ENCODE measurements around the gene HINFP.

DNA sequence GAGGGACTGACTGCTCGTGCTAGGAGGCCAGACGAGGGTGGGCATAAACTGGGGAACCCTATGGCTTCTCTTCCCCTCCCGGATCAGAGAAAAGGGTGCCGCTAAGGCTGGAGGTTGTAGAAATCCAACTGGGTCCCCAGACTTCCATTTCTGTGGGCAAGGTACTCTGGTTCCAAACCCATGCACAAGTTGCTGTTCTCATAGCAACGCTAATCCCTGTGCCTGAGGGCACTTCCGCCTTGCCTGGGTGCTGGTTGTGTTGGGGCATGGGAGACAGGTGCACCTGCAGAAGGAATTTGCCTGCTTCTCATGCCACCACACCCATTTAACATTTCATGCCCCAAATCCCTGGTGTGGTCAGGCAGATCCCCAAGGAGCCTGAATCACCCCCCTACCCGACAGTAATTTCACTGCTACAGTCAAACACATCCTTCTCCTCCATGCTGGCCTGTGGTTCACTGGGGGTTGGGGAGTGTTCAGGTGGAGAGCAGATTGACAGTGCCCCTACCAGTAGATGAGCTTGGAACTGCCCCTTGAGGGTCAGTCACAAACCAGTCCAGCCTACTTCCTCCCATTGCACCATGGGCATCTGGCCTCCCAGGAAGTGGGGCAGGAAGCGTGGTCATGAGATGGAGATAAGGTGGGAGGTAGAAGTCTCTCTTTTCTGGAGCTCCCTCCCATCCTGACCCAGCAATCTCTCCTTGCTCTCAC, 13.1 kb upstream of the HINFP start:
- TF ChIP-seq ZFP30 (CRISPR knock-in tag; IDR thresholded peaks at IDR 0.05) (no peak), ESRRG (CRISPR knock-in tag; IDR thresholded peaks at IDR 0.05) (no peak), BACH2 (CRISPR knock-in tag; IDR thresholded peaks at IDR 0.05; ENCODE audit: borderline replicate concordance) (no peak), ARNTL (CRISPR knock-in tag; IDR thresholded peaks at IDR 0.05; ENCODE audit: borderline replicate concordance, low read depth) (no peak), ZFP3 (CRISPR knock-in tag; IDR thresholded peaks at IDR 0.05) (no peak), ZC3H10 (CRISPR knock-in tag; IDR thresholded peaks at IDR 0.05) (no peak), RARB (CRISPR knock-in tag; IDR thresholded peaks at IDR 0.05) (no peak)
- TF ChIP-seq, protein P1, sequence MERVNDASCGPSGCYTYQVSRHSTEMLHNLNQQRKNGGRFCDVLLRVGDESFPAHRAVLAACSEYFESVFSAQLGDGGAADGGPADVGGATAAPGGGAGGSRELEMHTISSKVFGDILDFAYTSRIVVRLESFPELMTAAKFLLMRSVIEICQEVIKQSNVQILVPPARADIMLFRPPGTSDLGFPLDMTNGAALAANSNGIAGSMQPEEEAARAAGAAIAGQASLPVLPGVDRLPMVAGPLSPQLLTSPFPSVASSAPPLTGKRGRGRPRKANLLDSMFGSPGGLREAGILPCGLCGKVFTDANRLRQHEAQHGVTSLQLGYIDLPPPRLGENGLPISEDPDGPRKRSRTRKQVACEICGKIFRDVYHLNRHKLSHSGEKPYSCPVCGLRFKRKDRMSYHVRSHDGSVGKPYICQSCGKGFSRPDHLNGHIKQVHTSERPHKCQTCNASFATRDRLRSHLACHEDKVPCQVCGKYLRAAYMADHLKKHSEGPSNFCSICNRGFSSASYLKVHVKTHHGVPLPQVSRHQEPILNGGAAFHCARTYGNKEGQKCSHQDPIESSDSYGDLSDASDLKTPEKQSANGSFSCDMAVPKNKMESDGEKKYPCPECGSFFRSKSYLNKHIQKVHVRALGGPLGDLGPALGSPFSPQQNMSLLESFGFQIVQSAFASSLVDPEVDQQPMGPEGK (CRISPR knock-in tag; IDR thresholded peaks at IDR 0.05; ENCODE audit: borderline replicate concordance): no peak
- TF ChIP-seq, protein P2, sequence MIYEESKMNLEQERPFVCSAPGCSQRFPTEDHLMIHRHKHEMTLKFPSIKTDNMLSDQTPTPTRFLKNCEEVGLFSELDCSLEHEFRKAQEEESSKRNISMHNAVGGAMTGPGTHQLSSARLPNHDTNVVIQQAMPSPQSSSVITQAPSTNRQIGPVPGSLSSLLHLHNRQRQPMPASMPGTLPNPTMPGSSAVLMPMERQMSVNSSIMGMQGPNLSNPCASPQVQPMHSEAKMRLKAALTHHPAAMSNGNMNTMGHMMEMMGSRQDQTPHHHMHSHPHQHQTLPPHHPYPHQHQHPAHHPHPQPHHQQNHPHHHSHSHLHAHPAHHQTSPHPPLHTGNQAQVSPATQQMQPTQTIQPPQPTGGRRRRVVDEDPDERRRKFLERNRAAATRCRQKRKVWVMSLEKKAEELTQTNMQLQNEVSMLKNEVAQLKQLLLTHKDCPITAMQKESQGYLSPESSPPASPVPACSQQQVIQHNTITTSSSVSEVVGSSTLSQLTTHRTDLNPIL (CRISPR knock-in tag; IDR thresholded peaks at IDR 0.05; ENCODE audit: low read depth): no peak
- TF ChIP-seq, protein P3, sequence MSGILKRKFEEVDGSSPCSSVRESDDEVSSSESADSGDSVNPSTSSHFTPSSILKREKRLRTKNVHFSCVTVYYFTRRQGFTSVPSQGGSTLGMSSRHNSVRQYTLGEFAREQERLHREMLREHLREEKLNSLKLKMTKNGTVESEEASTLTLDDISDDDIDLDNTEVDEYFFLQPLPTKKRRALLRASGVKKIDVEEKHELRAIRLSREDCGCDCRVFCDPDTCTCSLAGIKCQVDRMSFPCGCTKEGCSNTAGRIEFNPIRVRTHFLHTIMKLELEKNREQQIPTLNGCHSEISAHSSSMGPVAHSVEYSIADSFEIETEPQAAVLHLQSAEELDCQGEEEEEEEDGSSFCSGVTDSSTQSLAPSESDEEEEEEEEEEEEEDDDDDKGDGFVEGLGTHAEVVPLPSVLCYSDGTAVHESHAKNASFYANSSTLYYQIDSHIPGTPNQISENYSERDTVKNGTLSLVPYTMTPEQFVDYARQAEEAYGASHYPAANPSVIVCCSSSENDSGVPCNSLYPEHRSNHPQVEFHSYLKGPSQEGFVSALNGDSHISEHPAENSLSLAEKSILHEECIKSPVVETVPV (CRISPR knock-in tag; IDR thresholded peaks at IDR 0.05): no peak
